ENCODE measurements around the gene IMPG2. TPM values are rescaled to one million over a fixed set of nuclear protein-coding genes. Genes with fewer than 3 reads are reported as not detected.

Gene IMPG2
- total RNA-seq, 2 donors from 2014 or later, result 0.11 TPM; not detected in 1

DNA sequence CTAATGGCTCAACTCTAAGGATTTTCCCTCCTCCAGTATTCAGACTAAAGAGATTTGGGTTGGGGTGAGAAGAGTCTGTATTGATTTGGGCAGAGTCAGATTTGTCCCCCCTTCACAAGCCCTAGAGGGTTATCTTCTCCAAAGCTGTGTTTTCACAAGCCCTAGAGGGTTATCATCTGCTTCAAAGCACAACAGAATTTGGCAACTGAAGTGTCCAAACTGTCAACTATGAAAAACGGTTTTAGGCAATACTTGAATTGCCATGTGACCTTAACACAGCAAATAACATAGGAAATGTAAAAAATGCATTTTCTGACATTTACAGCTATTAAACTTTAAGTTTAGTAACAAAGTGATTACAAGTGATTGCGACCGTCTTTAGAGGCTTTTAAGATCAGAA lies 119.9 kb downstream of the IMPG2 start:
- intact Hi-C loops (cut with DNase I, micrococcal nuclease), result no loop called here
- ATAC-seq, result no peak
- no peak for DNase-seq

DNA sequence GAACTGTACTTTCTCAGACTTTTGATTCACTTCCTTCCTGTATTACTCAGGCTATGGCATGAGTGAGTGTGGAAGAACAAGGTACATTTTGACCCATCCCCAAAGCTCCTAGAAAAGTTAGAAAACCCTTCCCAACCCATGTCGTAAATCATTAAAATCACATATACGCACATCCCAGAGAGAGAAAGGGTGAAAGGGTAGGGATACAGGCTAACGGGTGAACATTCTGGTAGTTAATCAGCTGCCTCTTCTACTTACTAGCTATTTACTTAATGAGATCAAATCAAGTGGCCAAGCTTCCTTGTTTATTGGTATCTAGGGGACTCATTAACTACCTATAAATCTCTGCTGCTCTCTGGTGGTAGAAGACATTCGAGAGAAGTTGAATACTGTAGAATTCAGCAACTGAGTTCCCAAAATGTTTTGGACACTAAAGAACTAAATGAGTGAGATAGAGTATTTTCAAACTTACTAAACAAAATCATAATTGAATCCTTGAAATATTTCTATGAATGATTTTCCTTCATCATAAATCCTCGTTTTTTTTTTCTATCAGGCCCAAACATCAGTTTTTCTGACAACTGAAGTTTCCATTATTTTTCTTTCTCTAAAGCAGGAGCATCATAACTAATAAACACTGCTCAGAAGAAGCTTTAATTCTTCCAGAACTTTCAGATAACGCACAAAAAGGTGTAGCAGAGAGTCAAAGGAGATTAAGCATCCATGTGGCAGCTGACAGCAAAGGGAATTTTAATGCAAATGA lies 124.2 kb downstream of the IMPG2 start:
- ATAC-seq, result peak; percentile 65

DNA sequence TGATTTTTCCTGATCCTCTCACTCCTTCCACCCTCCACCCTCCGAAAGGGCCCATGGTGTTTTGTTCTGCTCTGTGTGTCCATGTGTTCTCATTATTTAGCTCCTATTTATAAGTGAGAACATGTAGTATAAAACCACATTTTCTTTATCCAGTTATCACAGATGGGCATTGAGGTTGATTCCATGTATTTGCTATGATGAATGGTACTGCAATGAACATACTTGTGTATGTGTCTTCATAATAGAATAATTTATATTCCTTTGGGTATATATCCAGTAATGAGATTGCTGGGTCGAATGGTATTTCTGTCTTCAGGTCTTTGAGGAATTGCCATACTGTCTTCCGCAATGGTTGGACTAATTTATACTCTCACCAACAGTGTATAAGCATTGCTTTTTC lies 126.0 kb downstream of the IMPG2 start:
- intact Hi-C loops (cut with DNase I, micrococcal nuclease), result loop anchor here in 1 of 2 donors (10.0 kb wide), 1 partner anchor 300 kb away; no protein-coding TSS in a partner anchor
- DNase-seq (no peak), ATAC-seq (no peak)

More for the DNA sequence above, 124.2 kb downstream of the IMPG2 start:
- DNase-seq, result no peak
- intact Hi-C loops (cut with DNase I, micrococcal nuclease), result loop anchor here in 1 of 2 donors (5.0 to 10.0 kb wide), 2 partner anchors 124 to 301 kb away; no protein-coding TSS in a partner anchor

DNA sequence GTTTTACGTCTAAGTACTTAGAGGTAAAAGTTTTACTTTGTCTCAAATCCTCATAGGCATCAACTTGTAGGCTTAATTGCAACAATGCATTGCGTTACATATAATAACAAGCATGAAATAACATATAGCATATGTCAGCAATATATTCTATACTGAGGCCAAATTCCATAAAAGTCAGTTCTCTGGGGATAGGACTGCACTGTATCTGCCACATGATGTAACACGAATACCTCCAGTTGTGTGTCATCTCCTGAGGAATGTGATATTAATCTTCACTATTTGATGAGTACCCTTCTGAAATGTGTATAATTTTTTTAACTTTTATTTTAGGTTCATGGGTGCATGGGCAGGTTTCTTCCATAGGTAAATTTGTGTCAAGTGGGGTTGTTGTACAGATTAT lies 126.4 kb downstream of the IMPG2 start:
- DNase-seq, result no peak
- intact Hi-C loops (cut with DNase I, micrococcal nuclease), result loop anchor here in 1 of 2 donors (10.0 kb wide), 1 partner anchor 299 kb away; no protein-coding TSS in a partner anchor
- ATAC-seq, result no peak

DNA sequence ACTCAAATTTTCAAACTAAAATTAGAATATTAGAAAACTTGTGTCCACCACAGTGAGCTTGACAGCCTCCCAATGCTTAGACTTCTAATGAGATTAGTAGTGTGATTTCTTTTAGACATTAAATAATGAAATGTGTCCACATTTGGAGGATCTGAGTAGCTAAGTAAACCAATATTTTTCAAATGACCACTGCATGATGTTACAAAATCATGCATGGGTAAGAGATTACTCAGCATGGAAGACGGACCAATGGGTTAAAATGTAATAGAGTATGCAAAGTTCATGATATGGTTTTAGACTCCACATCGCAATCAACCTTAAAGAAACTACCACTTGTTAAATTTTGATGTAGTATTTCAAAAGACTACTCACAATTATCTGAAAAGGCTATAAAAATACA lies 130.6 kb downstream of the IMPG2 start:
- intact Hi-C loops (cut with DNase I, micrococcal nuclease), result loop anchor here in 1 of 2 donors (10.0 kb wide), 1 partner anchor 295 kb away; no protein-coding TSS in a partner anchor
- ATAC-seq (no peak), DNase-seq (no peak)

DNA sequence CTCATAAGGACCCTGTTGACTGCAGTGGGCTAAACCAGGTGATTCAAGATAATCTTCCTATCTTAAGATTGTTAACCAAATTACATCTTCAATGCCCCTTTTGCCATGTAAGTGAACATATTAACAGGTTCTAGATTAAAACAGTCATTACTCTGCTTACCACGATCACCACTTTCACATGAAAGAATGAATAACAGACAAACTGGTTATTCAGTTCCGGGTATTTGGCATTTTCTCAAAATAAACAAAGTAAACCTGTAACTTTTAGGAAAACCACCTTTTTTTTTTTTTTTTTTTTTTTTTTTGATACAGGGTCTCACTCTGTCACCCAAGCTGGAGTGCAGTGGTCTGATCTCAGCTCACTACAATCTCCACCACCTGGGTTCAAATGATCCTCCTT lies 131.2 kb downstream of the IMPG2 start:
- no peak for ATAC-seq
- DNase-seq, result no peak
- intact Hi-C loops (cut with DNase I, micrococcal nuclease), result no loop called here

DNA sequence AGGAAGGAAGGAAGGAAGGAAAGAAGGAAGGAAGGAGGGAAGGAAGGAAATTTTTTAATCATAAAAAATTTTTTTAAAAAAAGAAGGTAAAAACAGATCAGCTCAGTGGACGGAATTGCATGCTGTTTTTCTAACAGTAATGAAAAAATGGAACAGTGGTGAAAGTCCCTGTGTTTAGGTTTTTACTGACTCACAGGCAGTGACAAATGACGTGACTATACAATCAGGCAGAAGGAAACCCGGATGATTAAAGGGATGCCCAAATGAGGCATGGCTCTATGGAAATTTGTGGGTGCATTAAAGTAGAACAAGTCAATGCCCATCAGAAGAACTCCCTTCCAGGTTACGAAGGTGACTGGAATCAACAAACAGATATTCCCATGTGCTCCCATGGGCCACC lies 135.0 kb downstream of the IMPG2 start:
- no peak for DNase-seq
- intact Hi-C loops (cut with DNase I, micrococcal nuclease), result no loop called here
- ATAC-seq, result no peak

DNA sequence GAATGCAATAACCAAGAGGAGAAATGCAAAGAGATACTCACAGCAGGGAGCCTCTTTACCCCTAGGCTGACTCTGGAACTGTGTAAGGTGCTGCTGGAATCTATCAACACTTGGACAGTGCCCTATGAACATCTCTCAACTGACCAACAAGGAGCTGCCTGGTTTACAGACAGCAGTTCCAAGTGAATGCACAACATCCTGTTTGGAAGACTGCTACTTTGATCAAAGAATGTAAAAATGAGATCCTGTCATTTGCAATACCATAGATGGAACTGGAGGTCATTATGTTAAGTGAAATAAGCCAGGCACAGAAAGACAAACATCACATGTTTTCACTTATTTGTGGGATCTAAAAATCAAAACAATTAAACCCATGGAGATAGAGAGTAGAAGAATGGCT lies 136.3 kb downstream of the IMPG2 start:
- ATAC-seq, result no peak
- intact Hi-C loops (cut with DNase I, micrococcal nuclease), result no loop called here
- no peak for DNase-seq

DNA sequence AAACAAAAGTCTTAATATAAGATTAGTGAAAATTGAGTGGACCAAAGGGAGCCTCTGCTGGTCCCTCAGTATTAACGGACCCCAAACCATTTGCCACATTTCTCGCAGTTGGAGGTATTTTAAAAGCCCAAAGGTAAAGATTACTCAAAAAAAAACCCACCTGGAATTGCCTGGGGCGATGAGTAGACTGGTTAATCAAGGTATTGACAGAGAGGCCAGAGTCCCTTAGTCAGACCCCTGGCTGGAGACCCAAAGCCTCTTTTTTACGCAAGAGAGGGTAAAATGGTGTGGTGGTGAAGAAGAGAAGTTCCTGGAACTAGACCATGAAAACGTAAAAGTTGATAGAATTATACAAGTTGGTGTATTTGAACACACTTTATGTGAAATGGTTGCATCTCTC lies 137.2 kb downstream of the IMPG2 start:
- DNase-seq (no peak), ATAC-seq (no peak)
- intact Hi-C loops (cut with DNase I, micrococcal nuclease), result no loop called here

DNA sequence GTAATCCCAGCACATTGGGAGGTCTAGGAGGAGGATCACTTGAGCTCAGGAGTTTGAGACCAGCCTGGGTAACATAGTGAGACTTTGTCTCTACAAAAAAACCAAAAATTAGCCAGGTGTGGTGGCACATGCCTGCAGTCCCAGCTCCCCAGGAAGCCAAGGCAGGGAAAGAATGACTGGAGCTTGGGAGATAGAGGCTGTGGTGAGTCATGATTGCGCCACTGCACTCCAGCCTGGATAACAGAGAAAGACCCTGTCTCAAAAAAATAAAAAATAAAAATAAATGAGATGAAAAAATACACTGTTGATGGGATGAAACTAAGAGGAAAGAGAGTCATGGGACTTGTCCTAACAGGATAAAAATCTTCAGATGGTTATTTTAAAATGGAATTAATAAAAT lies 137.6 kb downstream of the IMPG2 start:
- intact Hi-C loops (cut with DNase I, micrococcal nuclease), result no loop called here
- DNase-seq (no peak), ATAC-seq (no peak)

DNA sequence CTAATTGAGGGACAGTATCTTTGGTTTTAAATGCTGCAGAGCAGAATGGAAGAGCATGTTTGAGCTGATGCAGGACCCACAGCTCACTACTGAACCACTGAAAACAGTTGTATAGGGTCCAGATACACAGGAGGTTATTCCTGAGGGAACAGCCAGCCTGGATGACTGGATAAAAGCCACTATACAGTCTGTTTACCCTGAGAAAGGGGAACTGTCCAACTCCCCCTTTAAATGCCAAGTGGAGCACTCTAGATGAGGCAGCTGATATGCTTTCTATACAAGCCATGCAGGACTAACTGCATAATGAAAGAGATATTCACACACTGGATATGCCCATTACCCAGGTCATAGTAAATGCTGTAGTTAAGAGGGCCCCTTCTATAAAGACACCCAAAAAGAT lies 138.6 kb downstream of the IMPG2 start:
- intact Hi-C loops (cut with DNase I, micrococcal nuclease), result no loop called here
- ATAC-seq (no peak), DNase-seq (no peak)

DNA sequence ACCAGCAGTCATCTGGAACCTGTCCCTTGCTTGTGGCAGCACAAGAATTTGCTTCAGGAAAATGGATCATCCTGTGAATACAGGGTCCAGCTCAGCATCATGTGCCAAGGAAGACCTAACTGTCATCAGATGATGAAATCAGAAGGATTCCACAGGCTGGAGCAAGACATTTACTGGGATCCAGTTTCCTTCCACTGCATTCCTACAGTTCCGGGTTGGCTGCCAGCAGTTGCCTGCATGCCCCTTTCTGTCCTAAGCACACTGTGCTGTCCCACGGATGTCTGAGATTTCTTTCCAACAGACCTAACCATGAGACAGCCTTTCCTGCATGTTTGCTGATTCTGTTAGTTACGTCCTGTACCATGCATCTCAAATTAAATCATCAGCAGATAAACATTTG lies 140.7 kb downstream of the IMPG2 start:
- intact Hi-C loops (cut with DNase I, micrococcal nuclease), result loop anchor here in 1 of 2 donors (10.0 kb wide), 1 partner anchor 185 kb away; the partner anchor contains the start of gene ABI3BP
- ATAC-seq (no peak), DNase-seq (no peak)

DNA sequence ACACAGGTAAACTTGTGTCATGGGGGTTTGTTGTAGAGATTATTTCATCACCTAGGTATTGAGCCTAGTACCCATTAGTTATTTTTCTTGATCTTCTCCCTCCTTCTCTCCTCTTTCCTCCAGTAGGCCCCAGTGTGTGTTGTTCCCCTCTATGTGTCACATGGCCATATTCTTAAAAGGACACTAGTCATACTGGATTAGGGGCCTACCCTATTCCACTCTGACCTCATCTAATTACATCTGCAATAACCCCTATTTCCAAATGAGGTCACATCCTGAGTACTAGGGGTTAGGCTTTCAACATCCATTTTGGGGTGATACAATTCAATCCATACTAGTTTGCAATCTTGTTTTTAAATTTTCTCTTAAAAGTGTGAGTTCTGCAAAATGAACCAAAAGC lies 142.8 kb downstream of the IMPG2 start:
- DNase-seq (no peak), ATAC-seq (no peak)
- intact Hi-C loops (cut with DNase I, micrococcal nuclease), result loop anchor here in 1 of 2 donors (10.0 kb wide), 1 partner anchor 183 kb away; the partner anchor contains the start of gene ABI3BP

Other genes starting within 250 kb of the IMPG2 start
- gene SENP7, start 192.6 kb upstream of the IMPG2 start, total RNA-seq, result 10 to 100 TPM in 1 of 2 donors, 1 to 10 TPM in 1; 8.8 to 10.1 TPM
- gene TRMT10C, start 241.3 kb upstream of the IMPG2 start, total RNA-seq, result 10 to 100 TPM; 15.9 to 20.1 TPM